GM19035 (cell line): ENCODE measurements around the gene ZBED2.

Experiments used
- ATAC-seq: cut with Tn5 transposase; IDR thresholded peaks from one replicate; pipeline ENCODE4 v1.9.1; 2021; ENCODE audit not compliant: unreplicated experiment

Gene ZBED2

DNA sequence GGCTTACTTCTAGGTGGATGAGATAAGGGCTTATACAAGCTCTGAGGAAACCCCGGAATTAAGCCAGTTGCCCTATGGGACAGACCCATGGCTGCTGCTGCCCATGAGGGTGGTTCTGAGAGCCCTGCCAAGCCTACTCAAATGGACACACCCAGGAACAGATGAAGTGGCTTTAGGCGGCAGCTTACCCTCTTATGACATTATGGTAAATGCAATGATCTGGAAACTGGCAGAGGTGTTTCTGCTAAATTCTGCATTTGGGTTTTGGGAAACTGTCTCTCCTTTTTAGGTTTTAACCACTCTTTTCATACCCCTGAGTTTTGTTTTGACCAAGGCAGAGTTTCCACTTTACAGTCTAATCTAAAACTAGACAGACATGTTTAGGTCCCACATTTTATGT, 9.0 kb upstream of the ZBED2 start:
- ATAC-seq = no peak

DNA sequence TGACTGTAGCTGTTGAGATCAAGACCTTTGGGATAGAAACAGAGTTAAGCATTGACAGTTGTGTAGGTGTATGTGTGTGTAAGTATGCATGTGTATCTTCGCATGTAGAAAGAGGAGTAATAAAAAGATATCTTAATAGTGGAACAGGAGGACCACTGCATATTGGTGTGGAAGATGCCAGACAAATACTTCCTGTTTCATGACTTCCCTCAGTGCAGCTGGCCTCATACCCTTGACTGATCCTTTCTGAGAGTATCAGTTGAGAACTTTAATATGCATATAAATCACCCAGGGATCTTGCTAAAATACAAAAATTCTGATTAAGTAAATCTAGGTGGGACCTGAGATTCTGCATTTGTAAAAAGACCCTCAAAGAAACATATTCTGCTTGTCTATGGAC, 8.5 kb upstream of the ZBED2 start:
- ATAC-seq = no peak

- ATAC-seq = no peak
Observed at GRCh38 chr3:111601810-111602209, 6.7 kb upstream of the ZBED2 start.

DNA sequence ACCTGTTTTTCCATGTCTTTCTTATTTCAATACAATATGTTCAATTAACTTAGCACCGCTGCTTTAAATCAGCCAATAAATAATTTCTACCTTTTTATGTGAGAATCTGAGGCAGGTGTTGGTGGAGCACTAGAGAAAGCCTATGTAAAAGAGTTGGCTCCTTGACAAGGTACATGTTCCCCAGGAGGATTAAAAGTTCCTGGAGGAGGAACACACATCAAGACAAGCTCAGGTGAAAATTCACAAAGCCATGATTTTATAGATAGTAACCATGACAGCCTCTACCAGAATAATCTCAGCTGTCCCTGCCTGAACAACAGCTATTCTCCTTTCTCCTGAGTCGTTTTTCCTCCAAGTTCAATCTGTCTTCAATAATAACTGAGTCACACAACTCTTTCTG, 3.4 kb upstream of the ZBED2 start:
- ATAC-seq = no peak

DNA sequence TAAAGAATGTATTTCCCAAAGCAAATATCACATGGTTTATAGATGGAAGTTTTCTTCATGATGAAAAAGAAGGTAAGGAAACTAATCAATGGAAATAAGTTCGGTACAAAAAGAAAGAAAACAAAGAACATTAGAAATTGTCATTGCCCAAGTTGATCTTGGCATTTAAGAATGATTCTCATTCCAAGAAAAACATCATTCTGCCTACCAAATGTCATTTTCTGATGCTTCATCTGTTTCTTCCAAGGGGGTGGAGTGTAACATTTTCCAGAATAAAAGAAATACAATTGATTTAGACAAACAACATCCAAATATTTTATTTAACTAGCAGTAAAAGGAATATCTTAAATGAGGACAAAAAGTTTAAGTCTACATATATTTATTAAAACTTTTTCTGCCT, 3.0 kb upstream of the ZBED2 start:
- no peak for ATAC-seq

GRCh38 chr3:111596328-111596727, 1.2 kb upstream of the ZBED2 start:
- no peak for ATAC-seq

- no peak for ATAC-seq
Observed at GRCh38 chr3:111594781-111595180, 365 bp downstream of the ZBED2 start.

- ATAC-seq = peak; percentile 45
Observed at GRCh38 chr3:111594205-111594604, 941 bp downstream of the ZBED2 start.

- ATAC-seq = no peak
Observed at GRCh38 chr3:111593666-111594065, 1.5 kb downstream of the ZBED2 start.

GRCh38 chr3:111592936-111593335, 2.2 kb downstream of the ZBED2 start:
- ATAC-seq = no peak

DNA sequence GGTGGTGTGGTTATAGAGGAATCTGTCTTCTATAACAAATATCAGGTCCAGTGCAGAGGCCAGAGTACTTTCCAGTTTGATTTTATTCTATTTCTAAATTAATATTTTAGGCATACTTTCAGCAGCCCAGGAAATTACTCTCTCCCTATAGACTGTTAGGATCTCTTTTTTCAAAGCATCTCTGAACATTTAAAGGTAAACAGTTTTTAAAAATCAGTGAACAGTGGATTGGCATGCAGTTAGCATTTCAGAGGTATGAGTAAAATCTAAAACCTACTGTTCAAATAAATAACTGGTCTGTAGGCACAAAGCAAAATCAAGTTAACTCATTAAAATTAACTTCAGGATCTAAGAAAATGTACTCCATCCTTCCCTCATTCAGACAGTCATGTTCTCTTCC, 3.0 kb downstream of the ZBED2 start:
- ATAC-seq = no peak

- ATAC-seq = no peak
Observed at GRCh38 chr3:111591555-111591954, 3.6 kb downstream of the ZBED2 start.

DNA sequence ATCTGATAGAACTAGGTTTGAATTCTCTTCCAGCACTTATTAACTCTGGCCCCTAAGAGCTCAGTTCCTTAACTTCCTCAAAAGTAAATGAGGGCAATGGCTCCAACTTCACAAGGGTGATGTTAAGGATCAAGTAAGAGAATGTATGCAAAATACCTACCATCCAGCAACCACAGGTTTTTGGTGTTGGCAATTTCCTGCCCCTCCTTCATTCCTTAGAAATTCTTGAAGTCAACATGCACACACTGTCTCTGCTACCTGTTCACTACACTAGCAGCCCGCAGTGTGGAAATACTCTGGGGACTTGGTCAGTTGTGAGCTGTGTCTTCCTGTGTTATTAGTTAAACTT, 5.0 kb downstream of the ZBED2 start:
- no peak for ATAC-seq

DNA sequence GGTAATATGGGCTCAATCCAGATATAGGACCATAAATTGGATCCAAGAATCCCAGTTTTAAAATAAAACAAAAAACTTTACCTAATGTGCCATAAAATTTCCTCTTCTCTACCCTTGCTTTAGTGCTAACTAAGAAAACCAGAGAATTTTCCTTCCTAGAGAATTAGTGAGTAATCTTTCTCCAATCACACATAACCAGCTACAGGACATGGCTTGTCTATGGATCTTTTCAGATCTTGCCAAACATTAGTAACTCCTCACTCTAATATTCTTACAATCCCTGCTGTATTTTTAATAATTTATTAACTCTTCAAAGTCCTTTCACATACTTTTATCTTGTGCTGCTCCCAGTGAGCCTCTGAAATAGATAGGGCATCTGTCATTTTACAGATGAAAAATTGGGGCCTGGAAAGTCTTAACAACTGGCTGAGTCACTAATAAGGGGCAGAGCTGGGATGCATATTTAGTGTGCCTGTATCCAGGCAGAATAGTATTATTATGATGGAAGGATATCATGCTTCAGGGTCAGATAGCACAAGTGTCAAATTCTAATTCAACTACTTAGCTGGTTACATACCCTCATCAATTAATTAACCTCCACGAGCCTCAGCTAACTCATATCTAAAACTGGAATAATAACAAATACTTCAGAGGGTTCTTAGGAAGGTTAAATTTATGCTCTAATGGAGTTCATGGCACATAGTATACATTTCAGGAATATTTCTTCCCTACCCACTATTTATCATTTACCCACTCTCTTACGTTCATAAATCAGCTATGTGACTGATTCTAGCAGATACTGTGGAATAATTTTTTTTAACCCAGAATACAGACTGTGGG, 5.6 kb downstream of the ZBED2 start:
- ATAC-seq = no peak

DNA sequence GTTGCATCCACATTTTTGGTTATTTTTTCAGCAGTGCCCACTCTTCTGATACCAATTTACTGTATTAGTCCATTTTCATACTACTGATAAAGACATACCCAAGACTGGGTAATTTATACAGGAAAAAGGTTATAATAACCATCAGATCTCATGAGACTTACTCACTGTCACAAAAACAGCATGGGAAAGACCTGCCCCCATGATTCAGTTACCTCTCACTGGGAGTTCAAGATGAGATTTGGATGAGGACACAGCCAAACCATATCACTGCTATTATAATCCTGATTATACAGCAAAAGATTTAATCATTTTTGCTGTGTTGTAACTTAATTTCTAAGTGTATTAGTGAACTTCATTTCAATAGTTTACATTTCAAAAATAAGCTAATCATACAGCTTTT, 6.6 kb downstream of the ZBED2 start:
- ATAC-seq = no peak

GRCh38 chr3:111585217-111585616, 9.9 kb downstream of the ZBED2 start:
- no peak for ATAC-seq

DNA sequence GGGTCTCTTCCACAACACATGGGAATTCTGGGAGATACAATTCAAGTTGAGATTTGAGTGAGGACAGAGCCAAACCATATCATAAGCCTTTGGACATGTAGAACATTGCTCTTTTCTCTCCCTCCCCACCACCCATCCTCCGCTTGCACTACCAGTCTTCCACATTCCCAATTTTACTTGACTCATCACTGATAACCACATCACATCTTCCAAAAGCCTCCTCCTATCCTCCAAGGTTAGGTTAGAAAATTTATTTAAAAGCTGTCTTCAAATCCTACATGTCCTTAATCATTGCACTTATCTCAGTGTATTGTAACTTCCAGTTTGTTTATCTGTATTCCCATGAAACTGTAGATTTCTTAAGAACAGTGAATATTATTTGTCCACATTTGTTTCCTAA, 10.4 kb downstream of the ZBED2 start:
- ATAC-seq = no peak

DNA sequence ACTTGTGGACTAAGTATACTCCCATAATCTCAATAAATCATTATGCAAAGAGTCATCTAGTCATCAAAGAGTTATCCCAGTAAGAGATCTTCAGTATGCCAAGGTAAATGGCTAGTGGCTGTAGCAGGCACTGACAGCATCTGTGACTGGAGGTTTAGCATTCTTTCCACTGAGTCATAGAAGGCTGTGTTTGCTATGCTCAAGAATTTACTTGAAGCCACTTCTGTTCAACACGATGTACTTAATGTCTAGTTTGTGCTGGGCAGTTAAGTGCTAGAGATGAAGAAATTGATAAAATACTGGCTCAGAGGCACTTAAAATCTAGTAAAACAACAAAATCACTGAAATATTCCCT, 13.0 kb downstream of the ZBED2 start:
- no peak for ATAC-seq

DNA sequence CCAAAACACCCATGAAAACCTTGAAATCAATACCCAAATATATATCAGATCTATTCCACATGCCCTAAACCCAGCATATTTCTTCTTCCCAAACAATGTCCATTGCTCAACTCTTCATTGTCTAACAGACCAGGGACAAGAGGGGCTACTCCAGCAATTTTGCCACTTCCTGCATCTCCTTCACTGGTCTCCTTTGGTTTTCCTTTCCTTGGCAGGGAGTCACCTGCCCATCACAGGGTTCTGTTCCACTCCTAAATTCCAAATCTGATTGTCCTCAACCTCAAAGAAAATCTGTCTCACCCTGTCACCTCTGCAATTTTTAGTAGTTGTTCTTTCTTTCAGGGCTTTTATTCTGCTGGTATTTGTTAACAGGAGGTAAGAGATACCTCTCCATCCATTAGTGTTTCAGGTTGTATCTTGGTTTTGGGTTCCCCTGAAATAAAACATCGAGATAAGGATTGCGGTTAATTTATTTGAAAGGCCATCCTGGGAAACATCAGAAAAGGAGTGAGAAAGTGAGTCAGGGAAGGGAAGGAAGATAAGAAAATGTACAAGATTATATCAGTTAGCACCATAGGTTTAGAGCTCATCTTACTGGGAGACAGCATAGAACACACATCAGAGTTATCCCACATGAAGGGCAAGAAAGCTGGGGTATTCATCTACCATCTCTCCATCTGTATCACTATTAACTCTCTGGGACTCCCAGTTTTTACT, 13.6 kb downstream of the ZBED2 start:
- no peak for ATAC-seq

- ATAC-seq = no peak
Observed at GRCh38 chr3:111579495-111579894, 15.7 kb downstream of the ZBED2 start.

- no peak for ATAC-seq
Observed at GRCh38 chr3:111578867-111579266, 16.3 kb downstream of the ZBED2 start.

GRCh38 chr3:111577798-111578685, 17.1 kb downstream of the ZBED2 start:
- ATAC-seq = peak; percentile 85
